Body of pancreas (tissue), 4 donors: ENCODE results near the gene SLFN12L.

Source experiments
- POLR2A ChIP-seq, 3 donors: fragments of 450-650 bp; IDR thresholded peaks; one replicate each; pipeline ENCODE4 v1.6.1; 2016; ENCODE audit warnings: antibody characterized with exemption in 3 of 3, mild to moderate bottlenecking in 2 of 3
- TF ChIP-seq, protein P1 (sequence below), 7 experiments: fragments of 450-650 bp in 4 of 7; fragments of 200-600 bp in 3 of 7; sonication (generic) in 3 of 7; IDR thresholded peaks; one replicate each; pipeline ENCODE4 v1.5.1; 2016 to 2019; ENCODE audit warnings: antibody characterized with exemption in 7 of 7

DNA sequence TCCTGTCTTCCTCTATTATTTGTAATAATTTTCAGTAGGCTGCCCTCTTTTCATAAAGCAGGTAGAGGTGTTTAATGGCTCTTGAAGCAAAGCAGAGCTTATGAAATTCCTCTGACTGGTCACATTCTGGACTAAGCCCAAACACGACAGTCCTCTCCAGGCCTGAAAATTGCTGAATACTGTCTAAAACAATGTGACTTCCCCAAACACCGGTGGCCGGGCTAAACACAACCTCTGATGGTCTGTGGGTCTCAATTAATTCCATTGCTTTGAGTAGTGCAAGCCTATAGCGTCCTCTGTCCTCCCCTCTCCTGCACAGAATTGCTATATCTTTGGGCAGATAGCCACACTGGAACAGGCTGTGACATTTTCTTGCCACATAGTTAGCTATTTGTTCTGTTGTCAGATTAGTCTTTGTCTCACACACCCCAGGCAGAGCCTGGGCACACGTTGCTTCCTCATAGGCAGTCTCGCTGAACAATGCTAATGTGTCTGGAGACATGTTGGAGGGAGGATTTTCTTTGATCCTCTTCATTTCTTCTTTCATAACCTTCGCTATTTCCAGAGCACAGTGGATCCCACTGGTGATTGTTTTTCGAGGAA lies 10.8 kb upstream of the SLFN12L start:
- TF ChIP-seq, protein P1, sequence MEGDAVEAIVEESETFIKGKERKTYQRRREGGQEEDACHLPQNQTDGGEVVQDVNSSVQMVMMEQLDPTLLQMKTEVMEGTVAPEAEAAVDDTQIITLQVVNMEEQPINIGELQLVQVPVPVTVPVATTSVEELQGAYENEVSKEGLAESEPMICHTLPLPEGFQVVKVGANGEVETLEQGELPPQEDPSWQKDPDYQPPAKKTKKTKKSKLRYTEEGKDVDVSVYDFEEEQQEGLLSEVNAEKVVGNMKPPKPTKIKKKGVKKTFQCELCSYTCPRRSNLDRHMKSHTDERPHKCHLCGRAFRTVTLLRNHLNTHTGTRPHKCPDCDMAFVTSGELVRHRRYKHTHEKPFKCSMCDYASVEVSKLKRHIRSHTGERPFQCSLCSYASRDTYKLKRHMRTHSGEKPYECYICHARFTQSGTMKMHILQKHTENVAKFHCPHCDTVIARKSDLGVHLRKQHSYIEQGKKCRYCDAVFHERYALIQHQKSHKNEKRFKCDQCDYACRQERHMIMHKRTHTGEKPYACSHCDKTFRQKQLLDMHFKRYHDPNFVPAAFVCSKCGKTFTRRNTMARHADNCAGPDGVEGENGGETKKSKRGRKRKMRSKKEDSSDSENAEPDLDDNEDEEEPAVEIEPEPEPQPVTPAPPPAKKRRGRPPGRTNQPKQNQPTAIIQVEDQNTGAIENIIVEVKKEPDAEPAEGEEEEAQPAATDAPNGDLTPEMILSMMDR (IDR thresholded peaks at IDR 0.05), result no peak
- TF ChIP-seq POLR2A (IDR thresholded peaks at IDR 0.05), result no peak
